Dendritic cell treated with granulocyte-macrophage colony-stimulating factor and Interleukin-4, amounts not matched to agents 40 ng/mL and 50 ng/mL, for 4 days (primary cell): Measurements from ENCODE around the gene CHP1.
"Not testable (repeated sequence)": the region's sequence is repeated elsewhere in the genome, so short reads cannot be mapped to it uniquely, and the experiment has no call there.

Experiments
- H3K27ac Mint-ChIP-seq: one replicate; pipeline ENCODE4 v1.8.0; 2022; ENCODE audit warnings: mild to moderate bottlenecking, mixed read lengths
- H3K27me3 Mint-ChIP-seq: one replicate; pipeline ENCODE4 v1.8.0; 2022; ENCODE audit warnings: mild to moderate bottlenecking, mixed read lengths
- H3K36me3 Mint-ChIP-seq: one replicate; pipeline ENCODE4 v1.8.0; 2022; ENCODE audit warnings: low read depth, mixed read lengths
- H3K4me1 Mint-ChIP-seq: one replicate; pipeline ENCODE4 v1.8.0; 2022; ENCODE audit warnings: low read depth, mixed read lengths
- H3K4me3 Mint-ChIP-seq: one replicate; pipeline ENCODE4 v1.8.0; 2022; ENCODE audit warnings: mild to moderate bottlenecking, moderate library complexity, mixed read lengths
- H3K9me3 Mint-ChIP-seq: one replicate; pipeline ENCODE4 v1.8.0; 2022; ENCODE audit warnings: mixed read lengths
- intact Hi-C: fragments of 100-400 bp; cut with micrococcal nuclease; formaldehyde crosslinking; loops from one replicate; pipeline ENCODE4 v1.15.0; 2022

CHP1 gene

GRCh38 chr15:41288464-41288863 is 57.4 kb downstream of the CHP1 start:
- peaks cover 42% of the 10 kb centered on the region for H3K4me1 Mint-ChIP-seq
- intact Hi-C loops: loop anchor here (10.0 kb wide), 1 partner anchor 116 kb away; the partner anchor contains the start of gene NDUFAF1
- no peaks in the 10 kb centered on the region for H3K27me3 Mint-ChIP-seq
- no peak overlapping the region for H3K27ac Mint-ChIP-seq
- H3K9me3 Mint-ChIP-seq: no peaks in the 10 kb centered on the region
- H3K4me3 Mint-ChIP-seq: no peak overlapping the region
- peaks cover 59% of the 10 kb centered on the region for H3K36me3 Mint-ChIP-seq

GRCh38 chr15:41289953-41290352 is 58.9 kb downstream of the CHP1 start:
- intact Hi-C loops: loop anchor here (10.0 kb wide), 1 partner anchor 115 kb away; the partner anchor contains the start of gene NDUFAF1
- Mint-ChIP-seq H3K27ac (no peak overlapping the region), H3K36me3 (peaks cover 59% of the 10 kb centered on the region), H3K9me3 (no peaks in the 10 kb centered on the region), H3K27me3 (no peaks in the 10 kb centered on the region), H3K4me1 (peaks cover 36% of the 10 kb centered on the region), H3K4me3 (no peak overlapping the region)

GRCh38 chr15:41291065-41291631 is 60.1 kb downstream of the CHP1 start:
- Mint-ChIP-seq H3K4me1 (peaks cover 29% of the 10 kb centered on the region), H3K27me3 (no peaks in the 10 kb centered on the region), H3K9me3 (no peaks in the 10 kb centered on the region), H3K4me3 (peak overlapping the region; percentile 23), H3K36me3 (peaks cover 59% of the 10 kb centered on the region), H3K27ac (peak overlapping the region; percentile 81)
- intact Hi-C loops: no loop called here

- H3K9me3 Mint-ChIP-seq: no peaks in the 10 kb centered on the region
- intact Hi-C loops: no loop called here
- H3K27ac Mint-ChIP-seq: peak overlapping the region; percentile 81
- H3K36me3 Mint-ChIP-seq: peaks cover 59% of the 10 kb centered on the region
- peaks cover 20% of the 10 kb centered on the region for H3K4me1 Mint-ChIP-seq
- no peaks in the 10 kb centered on the region for H3K27me3 Mint-ChIP-seq
- no peak overlapping the region for H3K4me3 Mint-ChIP-seq
Measured at GRCh38 chr15:41292521-41292920, 61.5 kb downstream of the CHP1 start.

- peaks cover 48% of the 10 kb centered on the region for H3K36me3 Mint-ChIP-seq
- H3K4me1 Mint-ChIP-seq, intact Hi-C loops, H3K9me3 Mint-ChIP-seq, H3K27me3 Mint-ChIP-seq, H3K4me3 Mint-ChIP-seq, H3K27ac Mint-ChIP-seq: not testable (repeated sequence)
Measured at GRCh38 chr15:41301139-41301538, 70.1 kb downstream of the CHP1 start.

GRCh38 chr15:41301587-41301986 is 70.5 kb downstream of the CHP1 start:
- intact Hi-C loops: no loop called here
- H3K4me3 Mint-ChIP-seq: no peak overlapping the region
- H3K4me1 Mint-ChIP-seq: peaks cover 5% of the 10 kb centered on the region
- H3K27me3 Mint-ChIP-seq: no peaks in the 10 kb centered on the region
- H3K9me3 Mint-ChIP-seq: no peaks in the 10 kb centered on the region
- H3K36me3 Mint-ChIP-seq: peaks cover 43% of the 10 kb centered on the region
- no peak overlapping the region for H3K27ac Mint-ChIP-seq

- intact Hi-C loops: no loop called here
- no peaks in the 10 kb centered on the region for H3K27me3 Mint-ChIP-seq
- H3K27ac Mint-ChIP-seq: no peak overlapping the region
- no peaks in the 10 kb centered on the region for H3K9me3 Mint-ChIP-seq
- H3K36me3 Mint-ChIP-seq: peaks cover 26% of the 10 kb centered on the region
- H3K4me3 Mint-ChIP-seq: no peak overlapping the region
- H3K4me1 Mint-ChIP-seq: peaks cover 5% of the 10 kb centered on the region
Measured at GRCh38 chr15:41304149-41304770, 73.2 kb downstream of the CHP1 start.

- Mint-ChIP-seq H3K9me3 (no peaks in the 10 kb centered on the region), H3K4me1 (peaks cover 5% of the 10 kb centered on the region), H3K27me3 (no peaks in the 10 kb centered on the region), H3K4me3 (no peak overlapping the region), H3K36me3 (peaks cover 29% of the 10 kb centered on the region), H3K27ac (no peak overlapping the region)
- intact Hi-C loops: no loop called here
Measured at GRCh38 chr15:41307679-41308078, 76.6 kb downstream of the CHP1 start.

GRCh38 chr15:41309226-41309905 is 78.3 kb downstream of the CHP1 start:
- intact Hi-C loops: no loop called here
- peaks cover 33% of the 10 kb centered on the region for H3K36me3 Mint-ChIP-seq
- H3K9me3 Mint-ChIP-seq: no peaks in the 10 kb centered on the region
- no peak overlapping the region for H3K27ac Mint-ChIP-seq
- peaks cover 4% of the 10 kb centered on the region for H3K4me1 Mint-ChIP-seq
- no peaks in the 10 kb centered on the region for H3K27me3 Mint-ChIP-seq
- no peak overlapping the region for H3K4me3 Mint-ChIP-seq

- H3K9me3 Mint-ChIP-seq, H3K27ac Mint-ChIP-seq, H3K4me1 Mint-ChIP-seq, H3K36me3 Mint-ChIP-seq, H3K27me3 Mint-ChIP-seq, H3K4me3 Mint-ChIP-seq, intact Hi-C loops: not testable (repeated sequence)
Measured at GRCh38 chr15:41320805-41321330, 89.8 kb downstream of the CHP1 start.

GRCh38 chr15:41323611-41324010 is 92.5 kb downstream of the CHP1 start:
- Mint-ChIP-seq H3K4me1 (no peaks in the 10 kb centered on the region), H3K9me3 (no peaks in the 10 kb centered on the region), H3K27ac (no peak overlapping the region), H3K27me3 (no peaks in the 10 kb centered on the region), H3K4me3 (no peak overlapping the region), H3K36me3 (peaks cover 10% of the 10 kb centered on the region)
- intact Hi-C loops: no loop called here

GRCh38 chr15:41331281-41331680 is 100.2 kb downstream of the CHP1 start:
- no peaks in the 10 kb centered on the region for H3K27me3 Mint-ChIP-seq
- peaks cover 12% of the 10 kb centered on the region for H3K36me3 Mint-ChIP-seq
- no peaks in the 10 kb centered on the region for H3K9me3 Mint-ChIP-seq
- H3K4me1 Mint-ChIP-seq: peaks cover 23% of the 10 kb centered on the region
- no peak overlapping the region for H3K27ac Mint-ChIP-seq
- intact Hi-C loops: no loop called here
- no peak overlapping the region for H3K4me3 Mint-ChIP-seq
